IPS DF 4.7 (cell line): ENCODE data around the gene SPDYE2.
"Not testable (repeated sequence)": the region's sequence is repeated elsewhere in the genome, so short reads cannot be mapped to it uniquely, and the experiment has no call there.

Experiments used
- DNase-seq: peaks from one replicate; pipeline ENCODE4 v3.0.0-alpha.2; 2013; ENCODE audit warnings: low spot score; ENCODE audit errors: extremely low read depth

SPDYE2 gene

GRCh38 chr7:102550808-102551422 is at the start of gene SPDYE2:
SPDYE2 (plus strand) TSS chr7:102551226; CDS start chr7:102553256, 2,030 bp downstream.
- DNase-seq: not testable (repeated sequence)

- not testable (repeated sequence) for DNase-seq
These were observed 47.9 kb upstream of the SPDYE2 start for GRCh38 chr7:102503141-102503540.

GRCh38 chr7:102505298-102506185 is 45.5 kb upstream of the SPDYE2 start:
- DNase-seq: not testable (repeated sequence)

- DNase-seq: not testable (repeated sequence)
These were observed 43.5 kb upstream of the SPDYE2 start for GRCh38 chr7:102507410-102508088.

- not testable (repeated sequence) for DNase-seq
These were observed 40.5 kb upstream of the SPDYE2 start for GRCh38 chr7:102510575-102510974.

- not testable (repeated sequence) for DNase-seq
These were observed 39.0 kb upstream of the SPDYE2 start for GRCh38 chr7:102511860-102512522.

GRCh38 chr7:102512642-102513221 is 38.3 kb upstream of the SPDYE2 start:
- not testable (repeated sequence) for DNase-seq

GRCh38 chr7:102514881-102515721 is 35.9 kb upstream of the SPDYE2 start:
- not testable (repeated sequence) for DNase-seq

GRCh38 chr7:102515889-102516288 is 35.1 kb upstream of the SPDYE2 start:
- not testable (repeated sequence) for DNase-seq

- not testable (repeated sequence) for DNase-seq
These were observed 34.1 kb upstream of the SPDYE2 start for GRCh38 chr7:102516951-102517350.

- not testable (repeated sequence) for DNase-seq
These were observed 33.4 kb upstream of the SPDYE2 start, which contains the start of gene RASA4B for GRCh38 chr7:102517550-102518147. RASA4B (minus strand) TSS chr7:102517777; CDS start chr7:102517710, 67 bp downstream.

GRCh38 chr7:102520797-102521196 is 30.2 kb upstream of the SPDYE2 start:
- not testable (repeated sequence) for DNase-seq

- DNase-seq: not testable (repeated sequence)
These were observed 26.2 kb upstream of the SPDYE2 start for GRCh38 chr7:102524803-102525202.

- not testable (repeated sequence) for DNase-seq
These were observed 23.8 kb upstream of the SPDYE2 start for GRCh38 chr7:102527182-102527581.

- not testable (repeated sequence) for DNase-seq
These were observed 22.9 kb upstream of the SPDYE2 start for GRCh38 chr7:102527822-102528793.

GRCh38 chr7:102531583-102531982 is 19.4 kb upstream of the SPDYE2 start:
- not testable (repeated sequence) for DNase-seq

- DNase-seq: not testable (repeated sequence)
These were observed 18.9 kb upstream of the SPDYE2 start for GRCh38 chr7:102532127-102532526.

- not testable (repeated sequence) for DNase-seq
These were observed 15.9 kb upstream of the SPDYE2 start for GRCh38 chr7:102535062-102535615.
